Measurements from ENCODE around the gene DUS1L.

- TF ChIP-seq SNAI2 (CRISPR knock-in tag; IDR thresholded peaks at IDR 0.05), result no peak
- TF ChIP-seq POU6F1 (CRISPR knock-in tag; IDR thresholded peaks at IDR 0.05; ENCODE audit: borderline replicate concordance, low read depth), result no peak
- TF ChIP-seq CSDC2 (CRISPR knock-in tag; IDR thresholded peaks at IDR 0.05), result no peak
Measured at GRCh38 chr17:82110298-82110697, 44.7 kb upstream of the DUS1L start.
